HG03442 (cell line): ENCODE data around the gene LDB3.
"Not testable (repeated sequence)": the region's sequence is repeated elsewhere in the genome, so short reads cannot be mapped to it uniquely, and the experiment has no call there.

Experiments used
- ATAC-seq: cut with Tn5 transposase; IDR thresholded peaks from one replicate; pipeline ENCODE4 v1.9.1; 2021; ENCODE audit warnings: mild to moderate bottlenecking, moderate library complexity; ENCODE audit not compliant: unreplicated experiment

The LDB3 gene

DNA sequence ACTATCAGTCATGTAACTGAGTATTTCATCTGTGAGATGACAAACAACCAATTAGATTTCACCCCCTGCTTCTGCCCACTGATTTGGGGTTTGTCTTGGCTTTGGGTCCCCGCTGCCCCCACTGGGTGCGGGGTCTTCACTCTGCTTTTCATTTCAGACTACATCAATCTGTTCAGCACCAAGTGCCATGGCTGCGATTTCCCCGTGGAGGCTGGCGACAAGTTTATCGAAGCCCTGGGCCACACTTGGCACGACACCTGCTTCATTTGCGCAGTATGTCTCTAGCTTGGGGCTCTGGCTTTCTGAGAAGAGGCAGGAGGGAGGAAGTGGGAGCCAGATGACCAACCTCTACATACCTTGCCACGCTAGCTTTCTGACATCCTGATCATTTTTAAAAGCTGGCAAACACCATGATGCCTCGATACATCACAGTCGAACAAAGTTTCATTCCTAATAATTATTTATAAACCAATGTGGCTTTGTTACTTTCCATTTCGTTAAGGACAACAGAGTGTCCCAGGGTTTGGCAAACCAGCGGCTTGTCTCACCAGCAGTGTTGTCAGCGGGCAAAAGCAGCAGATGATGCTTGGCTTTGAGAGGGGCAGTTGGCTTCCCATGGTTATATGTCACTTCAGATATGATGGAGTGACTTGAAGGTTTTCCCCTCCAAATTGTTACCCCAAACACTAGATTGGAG, 57.8 kb downstream of the LDB3 start:
- ATAC-seq, result no peak

DNA sequence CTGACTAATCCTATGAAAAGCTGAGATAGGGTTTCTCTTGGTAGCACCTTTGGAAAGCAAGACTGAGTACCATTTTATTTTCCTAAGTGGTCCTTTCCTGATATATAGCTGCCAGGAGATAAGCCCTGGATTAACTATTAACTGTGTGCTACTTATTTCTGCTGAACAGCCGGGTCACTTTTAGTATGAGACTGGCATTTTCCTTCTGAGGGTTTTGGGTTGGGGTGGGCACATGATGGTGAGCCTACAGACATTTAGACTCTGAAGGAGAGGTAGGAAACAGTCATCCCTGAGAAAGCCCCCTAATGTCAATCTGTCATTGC, 58.3 kb downstream of the LDB3 start:
- ATAC-seq, result no peak

DNA sequence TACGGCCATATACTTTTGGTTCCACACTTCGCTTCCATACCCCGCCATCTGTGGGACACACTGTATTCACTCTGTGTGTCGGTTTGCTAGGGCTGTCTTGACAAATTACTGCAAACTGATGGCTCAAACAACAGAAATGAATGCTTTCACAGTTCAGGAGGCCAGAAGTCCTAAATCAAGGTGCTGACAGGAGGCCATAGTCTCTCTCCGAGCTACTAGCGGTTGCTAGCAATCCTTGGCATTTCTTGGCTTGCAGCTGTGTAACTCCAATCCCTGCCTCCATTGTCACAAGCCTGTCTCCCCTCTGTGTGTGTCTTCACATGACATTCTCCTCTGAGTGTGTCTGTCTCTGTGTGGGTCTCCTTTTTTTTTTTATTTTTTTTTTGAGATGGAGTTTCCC, 59.2 kb downstream of the LDB3 start:
- ATAC-seq, result no peak

DNA sequence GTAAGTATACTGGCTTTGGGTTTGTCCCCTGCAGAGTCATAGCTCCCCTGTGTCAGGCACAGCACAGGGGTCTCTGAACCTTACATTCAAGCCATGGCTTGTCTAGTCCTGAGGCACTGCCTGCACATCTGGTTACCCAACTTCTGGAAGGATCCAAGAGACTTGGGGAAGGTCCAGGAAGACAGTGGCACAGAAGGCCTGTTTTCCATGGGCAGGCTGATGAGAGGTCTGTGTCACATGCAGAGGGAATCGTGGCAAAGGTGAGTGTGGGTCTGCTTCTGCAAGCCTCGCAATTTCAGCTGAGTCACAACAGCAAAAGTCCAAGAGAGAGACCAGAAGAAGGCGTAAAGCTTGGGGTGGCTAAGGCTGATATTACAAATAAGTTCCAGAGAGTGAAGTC, 59.7 kb downstream of the LDB3 start:
- no peak for ATAC-seq

DNA sequence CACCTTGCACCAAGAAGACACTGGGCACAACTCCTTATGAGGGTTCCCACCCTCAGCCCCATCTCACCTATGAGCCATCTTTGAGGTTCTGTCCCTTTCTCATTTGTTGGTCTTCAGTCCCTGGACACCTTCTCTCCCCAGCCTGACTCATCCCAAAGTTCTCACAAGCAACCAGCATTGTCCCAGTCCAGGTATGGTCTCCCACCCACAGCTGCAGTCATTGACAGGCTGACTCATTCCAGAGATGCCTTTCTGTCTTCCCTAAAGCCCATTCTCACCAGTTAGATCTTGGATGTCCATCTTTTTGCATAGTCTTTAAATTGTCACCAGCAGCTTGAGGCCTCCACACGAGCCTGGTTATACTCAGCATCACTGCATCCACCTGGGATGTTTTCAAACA, 61.4 kb downstream of the LDB3 start:
- ATAC-seq, result no peak

DNA sequence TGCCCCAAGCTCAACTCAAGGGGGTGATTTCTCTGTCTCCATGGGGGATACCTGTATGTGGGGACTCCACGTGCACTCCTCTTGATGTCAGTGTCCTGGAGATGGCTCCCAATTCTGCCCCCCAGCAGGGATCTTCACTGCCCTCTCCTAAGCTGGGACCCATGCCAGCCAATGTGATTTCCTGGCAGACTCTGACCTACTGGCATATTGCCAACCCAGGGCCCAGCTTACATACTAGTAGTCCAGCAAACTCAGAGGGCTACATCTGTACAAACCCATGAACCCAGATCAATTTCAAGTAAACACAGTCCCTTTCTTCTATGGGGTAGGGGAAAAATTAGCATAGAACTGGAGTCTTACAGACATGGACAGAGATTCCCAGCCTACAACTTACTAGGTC, 61.9 kb downstream of the LDB3 start:
- no peak for ATAC-seq

DNA sequence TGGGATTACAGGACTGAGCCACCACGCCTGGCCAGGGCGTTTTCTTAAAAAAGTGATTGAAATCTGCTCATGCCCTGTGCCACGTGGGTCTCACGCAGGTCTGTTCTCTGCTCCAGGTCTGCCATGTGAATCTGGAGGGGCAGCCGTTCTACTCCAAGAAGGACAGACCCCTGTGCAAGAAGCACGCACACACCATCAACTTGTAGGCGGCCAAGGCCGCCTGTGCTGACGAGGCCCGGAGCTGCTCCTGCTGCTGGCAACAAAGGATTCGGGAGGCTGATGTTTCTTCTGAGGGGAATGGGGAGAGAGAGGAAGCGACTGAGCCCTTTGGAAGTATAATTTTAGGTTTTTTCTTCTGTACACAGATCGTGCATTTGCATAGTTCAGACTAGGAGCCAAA, 64.5 kb downstream of the LDB3 start:
- no peak for ATAC-seq

DNA sequence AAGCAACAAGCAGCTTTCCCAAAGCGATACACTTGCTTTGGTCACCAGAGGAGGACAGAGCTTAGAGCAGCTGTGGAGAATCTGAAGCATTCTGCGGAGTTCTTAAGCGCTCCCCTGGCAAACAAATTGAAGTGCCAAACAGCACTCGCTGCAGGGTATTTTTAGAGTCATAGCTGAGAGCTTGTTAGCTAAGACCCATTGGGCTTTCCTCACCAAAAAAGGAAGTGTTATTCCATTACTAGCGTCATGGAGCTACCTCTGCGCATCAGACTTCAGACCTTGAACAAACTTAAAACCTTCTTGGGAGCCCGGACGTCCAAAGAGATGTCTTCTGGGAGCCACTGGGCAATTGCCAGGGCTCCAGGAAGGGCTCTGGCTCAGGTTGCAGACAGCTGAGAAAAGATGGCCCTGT, 65.0 kb downstream of the LDB3 start:
- no peak for ATAC-seq

DNA sequence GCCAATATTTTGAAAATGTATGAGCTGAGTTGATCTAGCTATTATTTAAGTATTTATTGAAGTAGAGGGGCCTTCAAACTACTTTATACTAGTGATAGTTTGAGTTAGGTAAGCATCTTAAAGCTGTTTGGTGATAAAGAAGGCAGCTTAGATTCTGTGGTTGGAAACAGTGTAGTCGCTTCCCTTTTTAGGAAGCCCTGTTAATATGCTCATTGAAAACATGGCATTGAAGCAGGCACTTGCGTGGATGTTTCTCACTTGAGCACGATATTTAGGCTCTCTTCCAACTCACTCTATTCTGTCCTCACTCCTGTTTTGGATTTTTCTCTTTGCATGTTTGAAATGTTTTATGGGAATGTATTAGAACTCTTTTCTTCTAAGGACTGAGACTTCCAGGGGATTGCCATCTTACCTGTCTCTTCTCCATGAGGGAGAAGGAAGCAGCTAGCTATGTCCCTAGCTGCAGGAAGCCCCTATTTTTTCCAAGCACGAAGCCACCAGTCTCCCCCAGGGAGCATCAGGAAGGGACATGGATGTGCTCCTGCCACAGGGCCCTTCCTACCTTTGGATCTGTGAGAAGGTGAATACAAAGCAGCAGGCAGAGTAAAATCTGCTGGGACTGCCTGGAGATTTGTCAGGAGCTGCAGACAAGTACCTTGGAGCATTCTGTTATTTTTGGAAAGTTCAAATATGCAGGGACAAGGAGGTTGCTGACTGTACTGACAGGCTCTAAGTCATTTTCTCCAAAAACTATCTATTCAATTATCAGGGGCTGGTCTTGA, 66.1 kb downstream of the LDB3 start:
- ATAC-seq, result no peak

DNA sequence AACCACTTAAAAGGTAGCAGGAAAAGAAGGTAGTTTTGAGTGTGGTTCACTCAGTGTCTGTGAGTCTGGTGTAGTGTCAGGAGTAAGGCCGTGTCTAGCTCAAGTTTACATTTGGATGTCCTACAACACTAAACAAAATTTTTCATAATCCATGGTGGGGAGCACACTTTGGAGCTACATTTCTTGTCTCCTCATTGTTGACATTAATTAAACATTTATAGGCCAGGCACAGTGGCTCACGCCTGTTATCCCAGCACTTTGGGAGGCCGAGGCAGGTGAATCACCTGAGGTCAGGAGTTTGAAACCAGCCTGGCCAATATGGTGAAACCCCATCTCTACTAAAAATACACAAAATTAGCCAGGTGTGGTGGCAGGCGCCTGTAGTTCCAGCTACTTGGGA, 67.0 kb downstream of the LDB3 start:
- not testable (repeated sequence) for ATAC-seq

DNA sequence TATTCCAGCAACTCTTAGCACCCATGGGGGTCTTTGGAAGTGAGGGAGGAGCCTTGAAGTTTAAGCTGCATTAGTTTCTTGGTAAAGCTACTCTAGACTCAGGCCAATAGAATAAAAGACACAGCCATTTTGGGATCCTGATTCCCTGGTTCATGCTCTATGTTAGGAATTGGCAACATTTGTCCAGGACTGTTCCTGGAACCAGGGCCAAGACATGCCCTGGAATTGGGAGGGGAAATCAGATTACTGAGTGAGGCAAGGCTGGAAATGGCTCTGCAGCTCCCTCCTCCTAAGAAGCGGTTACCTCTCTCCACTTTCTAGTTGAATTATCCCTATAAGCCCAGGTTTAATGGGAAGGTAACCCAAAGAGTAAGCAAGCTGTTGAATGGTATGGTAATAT, 73.9 kb downstream of the LDB3 start:
- ATAC-seq, result no peak

DNA sequence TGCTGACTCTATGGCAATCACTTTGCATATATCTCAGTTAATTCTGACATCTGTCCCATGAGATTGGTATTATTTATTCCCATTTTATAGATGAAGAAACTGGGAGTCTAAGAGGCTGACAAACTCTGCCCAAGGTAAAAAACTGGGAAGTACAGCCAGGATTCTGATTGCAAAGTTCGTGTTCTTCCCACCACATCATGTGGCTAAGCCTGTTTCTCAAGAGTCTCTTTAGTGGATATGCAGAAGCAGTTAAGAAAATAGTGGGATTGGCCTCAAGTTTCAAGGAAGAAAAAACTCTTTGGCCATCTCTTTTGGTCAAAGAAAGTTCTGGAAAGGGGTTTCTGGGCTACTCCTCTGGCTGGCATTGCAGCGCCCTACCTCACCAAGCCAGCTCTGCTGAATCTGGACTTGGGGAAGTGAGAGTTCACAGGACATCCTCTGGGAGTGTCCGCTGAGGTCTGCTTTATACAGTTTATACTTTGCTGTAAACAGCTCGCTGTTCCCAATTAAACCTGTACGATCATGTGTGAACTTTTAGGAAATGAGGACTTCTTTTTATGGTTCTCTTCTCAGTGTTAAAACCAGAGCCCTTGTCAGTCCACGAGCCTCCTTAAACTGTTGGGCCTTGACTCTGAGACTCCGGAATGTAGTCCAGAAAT, 75.9 kb downstream of the LDB3 start:
- no peak for ATAC-seq

DNA sequence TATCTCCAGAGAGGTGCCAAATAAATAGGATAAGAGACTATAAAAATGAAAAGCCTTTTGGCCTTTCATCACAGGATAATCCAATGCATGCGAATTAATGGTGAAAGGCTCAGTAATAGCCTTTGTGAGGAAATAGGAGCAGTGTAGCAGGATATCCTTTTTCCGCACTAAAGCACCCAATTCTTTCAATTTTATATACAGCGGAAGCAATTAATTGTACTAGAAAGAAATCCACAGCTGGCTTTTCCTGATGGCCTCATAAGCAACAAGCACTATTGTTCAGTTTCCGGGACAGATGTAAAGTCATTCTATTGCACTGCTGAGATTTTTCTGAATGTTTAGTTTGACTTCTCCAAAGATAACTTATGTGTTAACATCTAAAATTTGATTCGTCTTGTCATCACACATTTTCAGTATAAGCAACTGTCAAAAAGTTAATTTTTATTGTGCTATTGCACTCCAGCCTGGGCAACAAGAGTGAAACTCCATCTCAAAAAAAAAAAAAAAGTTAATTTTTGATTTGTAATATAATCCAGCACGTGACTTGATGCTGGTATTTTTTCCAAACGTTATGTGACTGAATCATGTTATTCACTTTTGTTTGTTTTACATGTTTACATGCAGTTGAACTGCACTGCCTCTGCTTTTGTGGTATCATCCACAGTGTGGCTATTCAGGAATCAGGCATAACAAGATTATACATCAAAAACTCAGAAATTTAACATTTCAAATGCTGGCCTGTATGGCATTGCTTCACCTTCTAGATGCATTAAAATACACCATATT, 79.7 kb downstream of the LDB3 start:
- ATAC-seq, result no peak

DNA sequence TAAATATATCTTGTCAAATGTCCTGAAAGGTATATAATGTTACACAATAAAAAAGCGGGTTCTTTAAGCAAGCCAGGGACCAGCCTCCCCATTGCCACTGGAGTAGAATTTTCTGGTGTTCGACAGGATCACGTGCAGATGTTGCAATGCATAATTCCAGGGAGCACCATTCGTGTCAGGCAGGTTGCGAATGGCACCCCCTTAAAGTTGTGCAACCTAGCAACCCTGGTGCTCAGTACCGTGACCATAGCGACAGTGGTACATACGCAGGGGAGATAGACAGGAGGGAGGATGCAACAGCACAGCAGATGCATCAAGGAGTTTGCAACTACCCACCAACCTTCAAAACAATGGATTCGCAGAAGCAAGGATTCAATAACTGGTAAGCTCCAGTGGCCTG, 81.5 kb downstream of the LDB3 start:
- no peak for ATAC-seq

DNA sequence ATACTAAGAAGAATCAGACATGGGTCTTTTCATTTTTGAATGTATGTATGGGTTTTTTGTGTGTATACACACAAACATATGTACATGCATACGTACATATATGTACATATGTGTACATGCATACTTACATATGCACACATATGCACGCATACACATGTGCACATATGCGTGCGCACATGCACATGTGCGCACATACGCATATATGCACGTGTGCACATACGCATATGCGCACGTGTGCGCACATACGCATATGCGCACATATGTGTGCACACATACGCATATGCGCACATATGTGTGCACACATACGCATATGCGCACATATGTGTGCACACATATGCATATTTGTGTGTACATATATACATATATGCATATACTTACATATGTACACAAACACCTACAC, 83.2 kb downstream of the LDB3 start:
- ATAC-seq, result no peak

DNA sequence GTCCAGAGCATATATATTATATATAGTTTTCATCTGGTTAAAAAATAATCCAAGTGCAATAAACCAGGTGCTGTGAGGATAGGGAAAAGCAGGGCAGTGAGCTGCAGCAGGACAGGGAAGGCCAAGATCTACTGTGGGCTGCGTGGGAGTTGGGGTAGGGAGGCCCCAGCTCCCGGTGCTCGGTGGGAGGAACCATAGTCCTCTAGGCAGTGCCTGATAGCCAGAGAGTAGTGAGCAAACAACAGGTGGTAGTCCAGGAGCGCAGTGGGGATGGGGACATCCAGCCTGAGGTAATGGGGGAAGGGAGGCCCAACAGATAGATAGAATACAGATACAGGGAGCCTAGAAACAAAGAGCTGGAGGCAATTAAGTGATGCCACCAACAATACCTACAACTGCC, 84.0 kb downstream of the LDB3 start:
- no peak for ATAC-seq

DNA sequence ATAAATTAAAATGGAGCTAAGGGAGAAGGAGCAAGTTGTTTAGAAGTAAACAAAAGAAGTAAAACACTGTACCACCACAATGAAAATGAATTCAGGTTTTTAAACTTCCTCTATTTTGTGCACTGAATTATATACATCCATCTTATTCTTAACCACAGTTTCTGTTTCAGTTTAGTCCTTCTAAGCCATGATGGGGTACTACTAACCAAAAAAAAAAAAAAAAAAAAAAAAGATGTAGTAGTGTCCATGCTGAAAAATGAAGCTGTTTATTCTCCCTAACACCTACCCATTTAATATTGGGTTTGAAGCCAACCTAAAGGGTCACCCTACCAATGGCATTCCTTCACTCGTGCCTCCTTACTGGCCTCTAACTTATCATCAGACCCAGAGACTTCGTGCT, 84.7 kb downstream of the LDB3 start:
- ATAC-seq, result no peak

DNA sequence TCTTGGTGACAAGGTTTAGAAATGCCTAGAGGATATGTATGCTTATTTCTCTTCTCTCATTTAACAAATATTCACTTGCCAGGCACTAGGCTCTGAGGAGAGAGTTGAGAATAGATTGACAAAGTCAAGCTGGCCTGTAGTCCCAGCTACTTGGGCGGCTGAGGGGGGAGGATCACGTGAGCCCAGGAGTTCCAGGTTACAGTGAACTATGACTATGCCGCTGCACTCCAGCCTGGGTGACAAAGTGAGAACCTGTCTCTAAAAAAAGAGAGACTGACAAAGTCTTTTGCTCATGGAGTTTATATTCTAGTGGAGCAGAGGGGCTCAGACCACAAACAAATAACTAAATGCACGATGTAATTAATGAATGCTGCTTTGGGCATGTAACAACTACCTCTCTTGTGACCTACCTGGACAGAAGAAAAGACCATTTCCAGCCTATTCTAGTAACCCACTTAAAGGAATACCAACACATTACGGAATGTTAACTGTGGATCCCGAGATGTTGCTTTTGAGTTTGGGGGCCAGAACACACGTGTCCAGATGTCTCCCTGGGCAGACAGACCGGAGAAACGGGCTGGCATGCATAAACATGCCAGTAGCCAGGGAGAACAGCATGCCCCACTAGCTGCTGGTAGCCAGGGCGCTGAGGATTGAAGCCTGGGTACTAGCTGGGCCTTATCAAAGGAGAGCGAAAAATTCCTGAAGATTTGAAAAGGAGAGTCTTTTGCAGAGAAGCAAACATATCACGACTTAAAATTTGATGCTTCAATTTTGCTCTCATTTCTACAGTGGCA, 85.5 kb downstream of the LDB3 start:
- no peak for ATAC-seq

DNA sequence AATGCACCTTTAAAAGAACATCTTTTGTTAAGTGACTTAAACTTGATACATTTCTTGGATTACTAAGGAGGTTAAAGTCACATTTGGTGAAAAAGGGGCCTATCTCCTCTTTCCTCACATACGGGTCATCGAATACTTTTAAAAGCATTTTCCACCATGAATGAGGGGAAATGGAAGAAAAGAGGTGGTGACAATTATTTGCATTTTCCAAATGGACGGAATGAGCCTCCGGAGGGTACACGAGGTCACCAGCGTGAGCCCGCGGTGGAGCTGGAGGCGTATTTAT, 87.1 kb downstream of the LDB3 start:
- ATAC-seq, result no peak

DNA sequence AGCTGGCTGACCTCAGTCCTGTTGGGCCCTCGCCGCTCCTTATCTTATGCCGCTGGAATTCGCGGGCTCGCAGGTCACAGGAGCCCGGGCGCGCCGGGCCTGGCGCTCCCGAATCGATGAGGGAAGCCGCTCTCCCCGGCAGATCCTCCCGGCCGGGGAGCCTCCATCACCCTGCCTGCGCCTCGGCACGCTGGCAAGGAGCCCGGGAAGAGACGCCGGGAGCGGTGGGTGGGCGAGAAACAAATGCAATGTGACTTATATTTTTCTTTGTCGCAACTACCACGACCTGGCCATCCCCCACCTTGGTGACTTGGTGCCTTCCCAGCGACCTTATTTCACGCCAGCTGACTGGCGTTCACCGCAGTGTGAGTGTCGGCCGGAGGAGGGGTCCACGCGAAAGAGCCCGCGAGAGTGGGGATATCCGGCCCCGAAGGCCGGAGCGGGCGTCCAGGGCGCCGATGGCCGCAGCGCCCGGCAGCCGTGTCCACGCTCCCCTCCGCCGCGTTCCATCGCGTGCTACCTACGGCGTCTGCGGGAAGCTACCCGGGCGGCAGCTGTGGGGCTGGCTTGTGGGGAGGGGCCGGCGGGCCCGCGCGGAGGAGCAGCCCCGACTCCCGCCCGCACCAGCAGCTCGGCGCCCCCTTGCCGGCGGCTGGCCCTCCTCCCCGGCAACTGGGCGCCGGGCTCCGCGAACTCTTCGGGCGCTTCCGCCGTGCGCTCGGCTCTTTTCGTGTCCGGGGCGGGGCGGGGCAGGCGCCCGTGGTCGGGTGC, 87.6 kb downstream of the LDB3 start:
- ATAC-seq, result peak; percentile 81
